ENCODE measurements around the gene BTN3A1.

DNA sequence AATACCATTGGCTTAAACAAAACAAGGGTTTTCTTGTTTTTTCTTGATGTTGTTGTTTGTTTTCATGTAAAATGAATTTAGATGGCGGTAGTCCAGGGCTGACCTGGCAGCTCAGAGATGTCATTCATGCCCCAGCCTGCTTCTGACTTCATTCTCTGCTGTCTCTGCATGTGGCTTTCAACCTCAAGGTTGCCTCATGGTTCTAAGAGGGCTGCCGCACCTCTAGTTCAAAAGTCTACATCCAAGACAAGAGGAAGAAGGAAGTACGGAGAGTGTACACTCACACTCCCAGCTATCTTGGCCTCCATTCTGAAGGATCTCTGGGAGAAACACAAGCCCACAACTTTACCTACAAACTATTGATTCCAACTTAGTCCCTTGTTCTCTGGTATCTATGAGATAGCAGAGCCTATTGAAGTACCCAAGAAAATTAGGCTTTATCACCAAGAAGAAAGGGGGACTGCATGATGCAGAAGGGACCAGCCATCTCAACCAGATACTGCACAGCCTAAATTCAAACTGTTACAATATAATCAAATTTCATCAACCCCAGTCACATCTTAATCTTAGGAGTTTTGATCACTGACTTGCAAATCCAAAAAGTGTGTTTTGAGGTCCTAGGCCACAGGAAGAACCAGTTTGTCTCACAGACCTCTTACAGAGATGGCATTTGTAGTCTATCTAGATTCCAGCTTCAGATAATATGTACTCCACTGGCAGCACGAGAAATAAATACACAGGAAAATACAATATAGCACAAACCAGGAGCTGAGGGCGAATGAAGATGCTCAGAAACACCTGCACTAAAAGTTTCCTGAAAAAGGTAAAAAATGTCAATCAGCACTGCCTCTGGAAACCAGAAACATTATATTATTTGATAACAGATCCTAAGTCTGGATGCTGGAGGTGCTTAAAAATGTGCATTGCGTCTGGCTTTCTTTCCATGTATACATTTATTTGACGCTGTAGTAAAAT lies 37.4 kb downstream of the BTN3A1 start:
- TF ChIP-seq EP300 (IDR thresholded peaks at IDR 0.05) (no peak), POLR2A (IDR thresholded peaks at IDR 0.05) (no peak), POLR2AphosphoS5 (IDR thresholded peaks at IDR 0.05) (no peak)
- TF ChIP-seq, protein P1, sequence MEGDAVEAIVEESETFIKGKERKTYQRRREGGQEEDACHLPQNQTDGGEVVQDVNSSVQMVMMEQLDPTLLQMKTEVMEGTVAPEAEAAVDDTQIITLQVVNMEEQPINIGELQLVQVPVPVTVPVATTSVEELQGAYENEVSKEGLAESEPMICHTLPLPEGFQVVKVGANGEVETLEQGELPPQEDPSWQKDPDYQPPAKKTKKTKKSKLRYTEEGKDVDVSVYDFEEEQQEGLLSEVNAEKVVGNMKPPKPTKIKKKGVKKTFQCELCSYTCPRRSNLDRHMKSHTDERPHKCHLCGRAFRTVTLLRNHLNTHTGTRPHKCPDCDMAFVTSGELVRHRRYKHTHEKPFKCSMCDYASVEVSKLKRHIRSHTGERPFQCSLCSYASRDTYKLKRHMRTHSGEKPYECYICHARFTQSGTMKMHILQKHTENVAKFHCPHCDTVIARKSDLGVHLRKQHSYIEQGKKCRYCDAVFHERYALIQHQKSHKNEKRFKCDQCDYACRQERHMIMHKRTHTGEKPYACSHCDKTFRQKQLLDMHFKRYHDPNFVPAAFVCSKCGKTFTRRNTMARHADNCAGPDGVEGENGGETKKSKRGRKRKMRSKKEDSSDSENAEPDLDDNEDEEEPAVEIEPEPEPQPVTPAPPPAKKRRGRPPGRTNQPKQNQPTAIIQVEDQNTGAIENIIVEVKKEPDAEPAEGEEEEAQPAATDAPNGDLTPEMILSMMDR (IDR thresholded peaks at IDR 0.05), result no peak

All from stomach (tissue), 4 donors.